SU-DHL-6 (cell line): ENCODE results near the gene MRPS5.
A peak's percentile ranks its signal among the peaks of the same experiment; 100 is the strongest.

Experiments used
- H2AFZ ChIP-seq: fragments of 200-600 bp; sonication (generic); 2 replicates; pipeline ENCODE4 v1.6.1; 2014; ENCODE audit warnings: low read depth, mild to moderate bottlenecking, moderate library complexity, mixed read lengths, antibody characterized with exemption, low read length; ENCODE audit not compliant: severe bottlenecking
- H3F3A ChIP-seq: fragments of 200-600 bp; shearing (Covaris generic); 2 replicates; pipeline ENCODE4 v1.6.0; 2016; ENCODE audit warnings: antibody characterized with exemption, mild to moderate bottlenecking; ENCODE audit not compliant: insufficient read depth
- H3K27ac ChIP-seq: fragments of 200-600 bp; sonication (generic); 2 replicates; pipeline ENCODE4 v1.5.1; 2016; ENCODE audit warnings: low read depth, mild to moderate bottlenecking, low read length, moderate library complexity, mixed read lengths
- H3K27me3 ChIP-seq: fragments of 200-600 bp; sonication (generic), shearing (Covaris generic); 2 replicates; pipeline ENCODE4 v1.6.0; 2014; ENCODE audit warnings: mild to moderate bottlenecking, low read length
- H3K36me3 ChIP-seq: fragments of 200-600 bp; sonication (generic); 2 replicates; pipeline ENCODE4 v1.6.1; 2014; ENCODE audit warnings: mild to moderate bottlenecking, low read length, mixed read lengths
- H3K4me2 ChIP-seq: fragments of 300-600, 200-600 bp; shearing (Covaris generic), sonication (generic); 2 replicates; pipeline ENCODE4 v1.6.0; 2014; ENCODE audit warnings: low read length, low read depth, mild to moderate bottlenecking; ENCODE audit not compliant: poor library complexity, severe bottlenecking
- H3K4me3 ChIP-seq: fragments of 200-600 bp; sonication (generic); 2 replicates; pipeline ENCODE4 v1.5.1; 2014; ENCODE audit warnings: antibody characterized with exemption, low read length, mild to moderate bottlenecking, mixed read lengths; ENCODE audit not compliant: insufficient read depth, poor library complexity, severe bottlenecking
- H3K79me2 ChIP-seq: fragments of 200-600 bp; sonication (generic); 2 replicates; pipeline ENCODE4 v1.6.1; 2014; ENCODE audit warnings: mild to moderate bottlenecking, low read length, moderate library complexity; ENCODE audit not compliant: insufficient read depth
- H3K9ac ChIP-seq: fragments of 200-600 bp; sonication (generic); 2 replicates; pipeline ENCODE4 v1.7.0; 2014; ENCODE audit warnings: mild to moderate bottlenecking, low read length
- H3K9me2 ChIP-seq: fragments of 200-600 bp; sonication (generic); replicated peaks from 2 replicates; pipeline ENCODE4 v1.6.1; 2014; ENCODE audit warnings: low read length; ENCODE audit not compliant: insufficient read depth
- H3K9me3 ChIP-seq: fragments of 200-600 bp; sonication (generic); 2 replicates; pipeline ENCODE4 v1.6.1; 2014; ENCODE audit warnings: low read length, mixed read lengths; ENCODE audit not compliant: insufficient read depth
- H4K20me1 ChIP-seq: fragments of 200-600 bp; sonication (generic); 2 replicates; pipeline ENCODE4 v1.6.1; 2014; ENCODE audit warnings: low read depth, mild to moderate bottlenecking, antibody characterized with exemption, low read length, moderate library complexity, mixed read lengths
- CTCF ChIP-seq: fragments of 200-600 bp; sonication (generic); IDR thresholded peaks from one replicate; pipeline ENCODE4 v1.5.1; 2017; ENCODE audit warnings: antibody characterized with exemption, mild to moderate bottlenecking, low read length, moderate library complexity; ENCODE audit not compliant: insufficient read depth, poor library complexity, severe bottlenecking
- EZH2phosphoT487 ChIP-seq: fragments of 200-600 bp; sonication (generic), shearing (Covaris generic); conservative IDR thresholded peaks from 2 replicates; pipeline ENCODE4 v1.6.1; 2018; ENCODE audit warnings: mild to moderate bottlenecking, antibody characterized with exemption, low read length, moderate library complexity, mixed read lengths

Gene MRPS5

GRCh38 chr2:95069465-95069864 lies 52.1 kb downstream of the MRPS5 start:
- H4K20me1 ChIP-seq: no peaks in the 10 kb centered on the region
- no peaks in the 10 kb centered on the region for H3F3A ChIP-seq
- H3K4me2 ChIP-seq: no peak overlapping the region
- no peaks in the 10 kb centered on the region for H3K9me3 ChIP-seq
- no peak overlapping the region for H3K4me3 ChIP-seq
- H3K9me2 ChIP-seq: no peaks in the 10 kb centered on the region
- no peaks in the 10 kb centered on the region for H3K79me2 ChIP-seq
- no peak overlapping the region for H2AFZ ChIP-seq
- no peak overlapping the region for H3K9ac ChIP-seq
- no peaks in the 10 kb centered on the region for H3K27me3 ChIP-seq
- no peaks in the 10 kb centered on the region for H3K36me3 ChIP-seq
- no peak overlapping the region for H3K27ac ChIP-seq
- TF ChIP-seq CTCF (no peak), EZH2phosphoT487 (no peak)

GRCh38 chr2:95068256-95068655 lies 53.4 kb downstream of the MRPS5 start:
- Histone ChIP-seq H4K20me1 (no peaks in the 10 kb centered on the region), H3K4me2 (no peak overlapping the region), H2AFZ (no peak overlapping the region), H3K79me2 (no peaks in the 10 kb centered on the region), H3K9ac (no peak overlapping the region), H3F3A (no peaks in the 10 kb centered on the region), H3K36me3 (no peaks in the 10 kb centered on the region), H3K9me2 (no peaks in the 10 kb centered on the region), H3K27me3 (no peaks in the 10 kb centered on the region), H3K4me3 (no peak overlapping the region), H3K9me3 (no peaks in the 10 kb centered on the region), H3K27ac (no peak overlapping the region)
- TF ChIP-seq CTCF: no peak
- TF ChIP-seq EZH2phosphoT487: no peak

- Histone ChIP-seq H3K27me3 (no peaks in the 10 kb centered on the region), H3K79me2 (no peaks in the 10 kb centered on the region), H3K9ac (0 out of 2 replicates have a peak overlapping the region, but pooled peaks have one; percentile 8), H3K4me2 (peak overlapping the region; percentile 34), H2AFZ (no peak overlapping the region), H3K27ac (peak overlapping the region; percentile 69), H3K36me3 (no peaks in the 10 kb centered on the region), H4K20me1 (no peaks in the 10 kb centered on the region), H3K9me3 (no peaks in the 10 kb centered on the region), H3K9me2 (no peaks in the 10 kb centered on the region), H3K4me3 (no peak overlapping the region), H3F3A (no peaks in the 10 kb centered on the region)
- TF ChIP-seq CTCF (no peak), EZH2phosphoT487 (no peak)
Measured at GRCh38 chr2:95063086-95063958, 58.3 kb downstream of the MRPS5 start.
